Measurements from ENCODE around the gene TMEM151B. TPM values are rescaled to one million over a fixed set of nuclear protein-coding genes. Genes with fewer than 3 reads are reported as not detected.

Gene TMEM151B
- total and polyA plus RNA-seq, 9 of the 15 experiments (the other 6 are each of a cell fraction or from before 2014, with no cell fraction given): not detected

- no peaks in the 10 kb centered on the region for H3K9me3 ChIP-seq (replicated peaks; ENCODE audit: control insufficient read depth, insufficient read depth, low read depth, low read length)
- BruUV-seq (replicated peaks): no TSS peak
- ATAC-seq (no peak; the same call in 2 of the 3 replicates), FAIRE-seq (no peak), DNase-seq (ENCODE audit: extremely low read depth in 1 of 4, low spot score in 3 of 4) (no peak)
- H3K4me1 ChIP-seq (replicated peaks in 1 of 2; ENCODE audit: control insufficient read depth in 2 of 2, insufficient read depth in 2 of 2, low read length in 2 of 2): peaks cover 5 to 17% of the 10 kb centered on the region in 2 experiments; a peak in 3 of 5 replicates
- no peak overlapping the region for H2AFZ ChIP-seq (ENCODE audit: low read depth, low read length)
- peak; percentile 71 for TF ChIP-seq POLR2G (IDR thresholded peaks at IDR 0.05; ENCODE audit: low read depth, low read length)
- TF ChIP-seq RBFOX2 (IDR thresholded peaks at IDR 0.05; ENCODE audit: low read depth, low read length): peak; percentile 56
- 0 out of 2 replicates have a peak, but pooled peaks have one; percentile 28 for TF ChIP-seq THRB (CRISPR knock-in tag; conservative IDR thresholded peaks at IDR 0.05)
- TF ChIP-seq, protein P1, sequence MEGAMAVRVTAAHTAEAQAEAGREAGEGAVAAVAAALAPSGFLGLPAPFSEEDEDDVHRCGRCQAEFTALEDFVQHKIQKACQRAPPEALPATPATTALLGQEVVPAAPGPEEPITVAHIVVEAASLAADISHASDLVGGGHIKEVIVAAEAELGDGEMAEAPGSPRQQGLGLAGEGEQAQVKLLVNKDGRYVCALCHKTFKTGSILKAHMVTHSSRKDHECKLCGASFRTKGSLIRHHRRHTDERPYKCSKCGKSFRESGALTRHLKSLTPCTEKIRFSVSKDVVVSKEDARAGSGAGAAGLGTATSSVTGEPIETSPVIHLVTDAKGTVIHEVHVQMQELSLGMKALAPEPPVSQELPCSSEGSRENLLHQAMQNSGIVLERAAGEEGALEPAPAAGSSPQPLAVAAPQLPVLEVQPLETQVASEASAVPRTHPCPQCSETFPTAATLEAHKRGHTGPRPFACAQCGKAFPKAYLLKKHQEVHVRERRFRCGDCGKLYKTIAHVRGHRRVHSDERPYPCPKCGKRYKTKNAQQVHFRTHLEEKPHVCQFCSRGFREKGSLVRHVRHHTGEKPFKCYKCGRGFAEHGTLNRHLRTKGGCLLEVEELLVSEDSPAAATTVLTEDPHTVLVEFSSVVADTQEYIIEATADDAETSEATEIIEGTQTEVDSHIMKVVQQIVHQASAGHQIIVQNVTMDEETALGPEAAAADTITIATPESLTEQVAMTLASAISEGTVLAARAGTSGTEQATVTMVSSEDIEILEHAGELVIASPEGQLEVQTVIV (CRISPR knock-in tag; IDR thresholded peaks at IDR 0.05; ENCODE audit: borderline replicate concordance): no peak
- ChIA-PET POLR2A (interaction anchor here (0.7 to 11.9 kb wide), 4 partner anchors 11 to 19 kb away, joined by 3 to 116 read pairs (median 3); no protein-coding TSS in a partner anchor), CTCF (ENCODE audit: low intra/inter-chr PET ratio) (no interaction called here)
- 89% methylated on average over 10 of the region's 10 CpGs for WGBS (ENCODE audit: insufficient coverage, low coverage, missing lambda C conversion rate)
- in situ Hi-C loops (cut with MboI): no loop called here
- H3K27me3 ChIP-seq (ENCODE audit: control insufficient read depth in 2 of 2, insufficient read depth in 2 of 2, low read length in 2 of 2): no peaks in the 10 kb centered on the region
- H3K36me3 ChIP-seq (ENCODE audit: control insufficient read depth, insufficient read depth, low read length): peaks cover 93% of the 10 kb centered on the region
- H3K4me3 ChIP-seq: no peak overlapping the region
- no peak overlapping the region for H3K27ac ChIP-seq (ENCODE audit: extremely low read depth, low read depth, low read length)
- H3K9ac ChIP-seq (ENCODE audit: insufficient read depth in 1 of 2, low read depth in 2 of 2, low read length in 2 of 2): peak overlapping the region in 1 of 2 experiments; percentile 56; a peak in 2 of 4 replicates
- no peaks in the 10 kb centered on the region; the same call in 1 of the 2 replicates for H4K20me1 ChIP-seq (replicated peaks; ENCODE audit: control insufficient read depth, insufficient read depth, low read length)
- peaks cover 5% of the 10 kb centered on the region for H3K79me2 ChIP-seq (ENCODE audit: control insufficient read depth, insufficient read depth, low read length)
- intact Hi-C loops (cut with micrococcal nuclease): no loop called here
- no peak overlapping the region for H3K4me2 ChIP-seq (ENCODE audit: insufficient read depth, low read length)
- H3K9me1 ChIP-seq (ENCODE audit: control insufficient read depth, insufficient read depth, low read length): no peaks in the 10 kb centered on the region
These were observed 37.0 kb downstream of the TMEM151B start for GRCh38 chr6:44307217-44307616.

Data from K562 (cell line).